OCI-LY1 (cell line): ENCODE results near the gene HS1BP3.

Experiments
- EZH2 ChIP-seq: fragments of 200-600 bp; sonication (generic), shearing (Covaris generic); IDR thresholded peaks from 2 replicates; pipeline ENCODE4 v1.8.0; 2017; ENCODE audit warnings: borderline replicate concordance, mixed run types, mild to moderate bottlenecking, antibody characterized with exemption, low read length, moderate library complexity, mixed read lengths
- TF ChIP-seq, protein P1 (sequence below): fragments of 200-600 bp; sonication (generic), shearing (Covaris generic); IDR thresholded peaks from 2 replicates; pipeline ENCODE4 v1.5.1; 2017; ENCODE audit warnings: mild to moderate bottlenecking, antibody characterized with exemption, low read length, moderate library complexity, mixed read lengths

DNA sequence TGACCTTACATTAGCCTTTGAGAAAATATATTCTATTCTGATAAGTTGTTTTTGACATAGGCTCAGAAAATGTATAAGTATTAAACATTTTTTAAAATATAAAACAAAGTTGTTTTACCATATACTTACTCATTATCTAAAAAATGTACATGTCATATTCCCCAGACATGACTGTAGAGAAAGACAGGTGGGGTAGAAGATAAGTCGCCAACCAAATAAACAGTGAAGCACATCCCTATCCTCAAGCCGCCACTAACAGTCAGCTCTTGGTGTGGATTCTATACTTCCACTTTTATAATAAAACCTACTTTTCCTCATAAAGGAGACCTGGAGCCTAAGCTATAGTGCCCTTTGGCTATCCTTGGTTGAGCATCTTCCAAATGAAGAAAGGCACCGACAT, 42.4 kb upstream of the HS1BP3 start:
- TF ChIP-seq, protein P1, sequence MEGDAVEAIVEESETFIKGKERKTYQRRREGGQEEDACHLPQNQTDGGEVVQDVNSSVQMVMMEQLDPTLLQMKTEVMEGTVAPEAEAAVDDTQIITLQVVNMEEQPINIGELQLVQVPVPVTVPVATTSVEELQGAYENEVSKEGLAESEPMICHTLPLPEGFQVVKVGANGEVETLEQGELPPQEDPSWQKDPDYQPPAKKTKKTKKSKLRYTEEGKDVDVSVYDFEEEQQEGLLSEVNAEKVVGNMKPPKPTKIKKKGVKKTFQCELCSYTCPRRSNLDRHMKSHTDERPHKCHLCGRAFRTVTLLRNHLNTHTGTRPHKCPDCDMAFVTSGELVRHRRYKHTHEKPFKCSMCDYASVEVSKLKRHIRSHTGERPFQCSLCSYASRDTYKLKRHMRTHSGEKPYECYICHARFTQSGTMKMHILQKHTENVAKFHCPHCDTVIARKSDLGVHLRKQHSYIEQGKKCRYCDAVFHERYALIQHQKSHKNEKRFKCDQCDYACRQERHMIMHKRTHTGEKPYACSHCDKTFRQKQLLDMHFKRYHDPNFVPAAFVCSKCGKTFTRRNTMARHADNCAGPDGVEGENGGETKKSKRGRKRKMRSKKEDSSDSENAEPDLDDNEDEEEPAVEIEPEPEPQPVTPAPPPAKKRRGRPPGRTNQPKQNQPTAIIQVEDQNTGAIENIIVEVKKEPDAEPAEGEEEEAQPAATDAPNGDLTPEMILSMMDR = no peak
- TF ChIP-seq EZH2 = no peak
